GM12878 (cell line): Measurements from ENCODE around the gene ARRDC1. TPM values are rescaled to one million over a fixed set of nuclear protein-coding genes. Genes with fewer than 3 reads are reported as not detected.

Experiments used
- ATF2 ChIP-seq: IDR thresholded peaks from 2 replicates; pipeline ENCODE4 v1.6.1; 2012; ENCODE audit warnings: low read length, inconsistent platforms
- ATF7 ChIP-seq: fragments of 450-650 bp; IDR thresholded peaks from 2 replicates; pipeline ENCODE4 v1.6.1; 2016; ENCODE audit warnings: low read depth, mild to moderate bottlenecking
- BCL11A ChIP-seq: IDR thresholded peaks from 2 replicates; pipeline ENCODE4 v1.6.1; 2011; ENCODE audit warnings: low read depth, low read length
- CBX3 ChIP-seq: fragments of 200-600 bp; sonication (generic); IDR thresholded peaks from 2 replicates; pipeline ENCODE4 v1.6.1; 2016; ENCODE audit warnings: low read depth, borderline replicate concordance
- DPF2 ChIP-seq: fragments of 450-650 bp; IDR thresholded peaks from 2 replicates; pipeline ENCODE4 v1.6.1; 2017; ENCODE audit warnings: mild to moderate bottlenecking
- EED ChIP-seq: sonication (generic); IDR thresholded peaks from 2 replicates; pipeline ENCODE4 v1.6.1; 2016; ENCODE audit warnings: antibody characterized with exemption, low read depth
- ETV6 ChIP-seq, 2 experiments: fragments of 450-650 bp in 1 of 2; IDR thresholded peaks in 1 of 2; conservative IDR thresholded peaks in 1 of 2; 2 replicates each; pipeline ENCODE4 v1.6.1; 2014; ENCODE audit warnings: antibody characterized with exemption in 1 of 2, borderline replicate concordance in 1 of 2, low read depth in 1 of 2, mild to moderate bottlenecking in 1 of 2, moderate library complexity in 1 of 2
- IRF4 ChIP-seq: IDR thresholded peaks from 2 replicates; pipeline ENCODE4 v1.6.1; 2011; ENCODE audit warnings: low read depth, low read length
- MYB ChIP-seq: fragments of 150-350 bp; IDR thresholded peaks from 2 replicates; pipeline ENCODE4 v1.6.1; 2014; ENCODE audit warnings: mild to moderate bottlenecking, low read depth, low read length, borderline replicate concordance
- RELB ChIP-seq: fragments of 450-650 bp; IDR thresholded peaks from 2 replicates; pipeline ENCODE4 v1.6.1; 2017; ENCODE audit warnings: low read depth, mild to moderate bottlenecking, moderate library complexity
- STAT1 ChIP-seq: fragments of 450-650 bp; conservative IDR thresholded peaks from 2 replicates; pipeline ENCODE4 v1.6.1; 2014; ENCODE audit warnings: antibody characterized with exemption, mild to moderate bottlenecking
- YY1 ChIP-seq: IDR thresholded peaks from 2 replicates; pipeline ENCODE4 v1.6.1; 2011; ENCODE audit warnings: low read depth, mild to moderate bottlenecking, low read length
- ZBTB11 ChIP-seq: fragments of 450-650 bp; formaldehyde crosslinking; IDR thresholded peaks from 2 replicates; pipeline ENCODE4 v1.5.0; 2022; ENCODE audit warnings: mild to moderate bottlenecking, missing genetic modification characterization
- ZNF687 ChIP-seq: fragments of 450-650 bp; IDR thresholded peaks from 2 replicates; pipeline ENCODE4 v1.6.1; 2017; ENCODE audit warnings: mild to moderate bottlenecking, moderate library complexity
- polyA plus RNA-seq, 11 experiments: library from polyadenylated mRNA; depleted of rRNA in 4 of 11; unstranded in 6 of 11; stranded (reverse) in 5 of 11; fragments of >200 nt; fragmentation: Nextera tagmentation in 4 of 11; fragmentation: Illumina TruSeq in 1 of 11; extraction: Ambion mirVana in 4 of 11; extraction: Trizol in 1 of 11; gene quantifications; 1 replicate in 1 of 11; 2 replicates in 10 of 11; pipeline versions ENCODE4 v1.2.1 to v1.2.3, GENCODE V29; 2011 to 2016; ENCODE audit warnings: inconsistent platforms in 2 of 11, missing spikeins in 2 of 11, low read depth in 1 of 11
- total RNA-seq, 4 experiments: library from RNA; depleted of rRNA in 3 of 4; stranded (reverse); fragments of >200 nt in 3 of 4; fragmentation: Illumina TruSeq in 1 of 4; extraction: Trizol in 1 of 4; gene quantifications; 2 replicates each; pipeline versions ENCODE4 v1.2.1 to v1.2.3, GENCODE V29; 2013 to 2021
- TF ChIP-seq, protein P1 (sequence below): IDR thresholded peaks from 2 replicates; pipeline ENCODE4 v1.6.1; 2012; ENCODE audit warnings: mild to moderate bottlenecking, low read depth, low read length

ARRDC1 gene
- total and polyA plus RNA-seq, 10 of the 15 experiments (the other 5 are each of a cell fraction or from before 2014, with no cell fraction given), result 0.23 to 34.4 (median 20.9) TPM

DNA sequence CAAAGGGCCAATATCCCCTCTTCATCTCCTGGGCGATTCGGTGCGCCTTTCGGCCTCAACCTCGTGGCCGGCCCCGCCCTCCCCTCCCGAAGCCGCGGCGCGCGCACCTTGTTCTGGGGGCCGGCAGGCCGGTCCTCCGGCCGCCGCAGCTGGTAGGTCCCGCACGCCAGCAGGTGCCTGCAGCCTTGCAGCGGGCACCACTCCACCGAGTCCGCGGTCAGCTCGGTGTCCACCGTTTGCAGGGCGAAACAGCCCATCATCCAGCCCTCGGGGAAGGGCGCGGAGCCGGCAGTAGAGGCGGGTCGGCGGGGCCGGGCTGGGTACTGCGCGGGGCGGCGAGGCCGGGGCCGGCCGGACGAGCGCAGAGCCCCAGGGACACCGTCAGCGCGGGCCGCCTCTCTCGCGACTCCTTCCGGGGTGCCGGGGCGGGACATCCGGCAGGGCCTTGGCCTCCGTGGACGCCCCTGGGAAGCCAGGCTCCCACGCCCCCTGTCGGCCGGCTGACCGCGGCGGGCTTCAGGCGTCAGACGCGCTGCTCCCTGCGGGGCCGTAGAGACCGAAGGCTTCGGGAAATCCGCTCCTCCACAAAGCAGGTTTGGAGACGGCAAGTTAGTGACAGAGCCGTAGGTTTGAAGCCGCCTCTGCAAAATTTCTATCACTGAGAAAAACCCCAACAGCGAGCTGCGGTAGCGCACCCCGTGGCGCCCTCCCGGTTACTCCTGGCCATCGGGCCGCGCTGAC, 26.8 kb upstream of the ARRDC1 start, which contains the start of gene DPH7 (continued):
- TF ChIP-seq ATF2, result no peak
- no peak for TF ChIP-seq MYB
- TF ChIP-seq EED, result no peak
- peak; percentile 89 for TF ChIP-seq DPF2
- TF ChIP-seq ETV6 (conservative IDR thresholded peaks at IDR 0.05 in 1 of 2, IDR thresholded peaks at IDR 0.05 in 1 of 2; ENCODE audit: borderline replicate concordance in 1 of 2, low read depth in 1 of 2), result no peak
- TF ChIP-seq CBX3, result no peak
- TF ChIP-seq BCL11A, result peak; percentile 25; the same call in 1 of the 2 replicates
- peak; percentile 92 for TF ChIP-seq STAT1
- TF ChIP-seq YY1, result peak; percentile 87
- TF ChIP-seq ATF7, result no peak
- TF ChIP-seq, protein P1, sequence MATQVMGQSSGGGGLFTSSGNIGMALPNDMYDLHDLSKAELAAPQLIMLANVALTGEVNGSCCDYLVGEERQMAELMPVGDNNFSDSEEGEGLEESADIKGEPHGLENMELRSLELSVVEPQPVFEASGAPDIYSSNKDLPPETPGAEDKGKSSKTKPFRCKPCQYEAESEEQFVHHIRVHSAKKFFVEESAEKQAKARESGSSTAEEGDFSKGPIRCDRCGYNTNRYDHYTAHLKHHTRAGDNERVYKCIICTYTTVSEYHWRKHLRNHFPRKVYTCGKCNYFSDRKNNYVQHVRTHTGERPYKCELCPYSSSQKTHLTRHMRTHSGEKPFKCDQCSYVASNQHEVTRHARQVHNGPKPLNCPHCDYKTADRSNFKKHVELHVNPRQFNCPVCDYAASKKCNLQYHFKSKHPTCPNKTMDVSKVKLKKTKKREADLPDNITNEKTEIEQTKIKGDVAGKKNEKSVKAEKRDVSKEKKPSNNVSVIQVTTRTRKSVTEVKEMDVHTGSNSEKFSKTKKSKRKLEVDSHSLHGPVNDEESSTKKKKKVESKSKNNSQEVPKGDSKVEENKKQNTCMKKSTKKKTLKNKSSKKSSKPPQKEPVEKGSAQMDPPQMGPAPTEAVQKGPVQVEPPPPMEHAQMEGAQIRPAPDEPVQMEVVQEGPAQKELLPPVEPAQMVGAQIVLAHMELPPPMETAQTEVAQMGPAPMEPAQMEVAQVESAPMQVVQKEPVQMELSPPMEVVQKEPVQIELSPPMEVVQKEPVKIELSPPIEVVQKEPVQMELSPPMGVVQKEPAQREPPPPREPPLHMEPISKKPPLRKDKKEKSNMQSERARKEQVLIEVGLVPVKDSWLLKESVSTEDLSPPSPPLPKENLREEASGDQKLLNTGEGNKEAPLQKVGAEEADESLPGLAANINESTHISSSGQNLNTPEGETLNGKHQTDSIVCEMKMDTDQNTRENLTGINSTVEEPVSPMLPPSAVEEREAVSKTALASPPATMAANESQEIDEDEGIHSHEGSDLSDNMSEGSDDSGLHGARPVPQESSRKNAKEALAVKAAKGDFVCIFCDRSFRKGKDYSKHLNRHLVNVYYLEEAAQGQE, result no peak
- TF ChIP-seq RELB, result 0 out of 2 replicates have a peak, but pooled peaks have one; percentile 22
- peak; percentile 83 for TF ChIP-seq ZNF687
- TF ChIP-seq ZBTB11 (CRISPR knock-in tag), result peak; percentile 81
- TF ChIP-seq IRF4, result no peak
